ENCODE measurements around the gene DDX31. TPM values are rescaled to one million over a fixed set of nuclear protein-coding genes. Genes with fewer than 3 reads are reported as not detected.
A peak's percentile ranks its signal among the peaks of the same experiment; 100 is the strongest.
"Not testable (repeated sequence)": the region's sequence is repeated elsewhere in the genome, so short reads cannot be mapped to it uniquely, and the experiment has no call there.

Gene DDX31
- total RNA-seq, 2 donors from 2014 or later, result 13.9 to 16.7 TPM

- ATAC-seq (replicated peaks in 1 of 2), result no peak
- Mint-ChIP-seq H3K27ac (no peak overlapping the region), H3K9me3 (no peaks in the 10 kb centered on the region), H3K4me1 (ENCODE audit: low read depth) (no peaks in the 10 kb centered on the region), H3K27me3 (ENCODE audit: low read depth) (peaks cover 34% of the 10 kb centered on the region), H3K36me3 (ENCODE audit: insufficient read depth in 2 of 2) (no peaks in the 10 kb centered on the region), H3K4me3 (no peak overlapping the region)
- DNase-seq, result no peak
Observed at GRCh38 chr9:132571806-132572600, 97.8 kb downstream of the DDX31 start.

GRCh38 chr9:132568787-132569186, 101.0 kb downstream of the DDX31 start:
- H3K9me3 Mint-ChIP-seq; H3K4me1 Mint-ChIP-seq (ENCODE audit: low read depth); DNase-seq; H3K36me3 Mint-ChIP-seq (ENCODE audit: insufficient read depth in 2 of 2); H3K4me3 Mint-ChIP-seq; ATAC-seq (replicated peaks in 1 of 2); H3K27ac Mint-ChIP-seq: not testable (repeated sequence)
- H3K27me3 Mint-ChIP-seq (ENCODE audit: low read depth), result peaks cover 12% of the 10 kb centered on the region

GRCh38 chr9:132564526-132564925, 105.3 kb downstream of the DDX31 start:
- Mint-ChIP-seq H3K27ac (no peak overlapping the region), H3K4me3 (no peak overlapping the region), H3K9me3 (no peaks in the 10 kb centered on the region), H3K4me1 (ENCODE audit: low read depth) (no peaks in the 10 kb centered on the region), H3K27me3 (ENCODE audit: low read depth) (peaks cover 26% of the 10 kb centered on the region), H3K36me3 (ENCODE audit: insufficient read depth in 2 of 2) (peaks cover 0 to 2% of the 10 kb centered on the region in 2 donors)
- no peak for ATAC-seq (replicated peaks in 1 of 2)
- DNase-seq, result no peak

- peaks cover 0 to 2% of the 10 kb centered on the region in 2 donors for H3K36me3 Mint-ChIP-seq (ENCODE audit: insufficient read depth in 2 of 2)
- H3K27ac Mint-ChIP-seq, result no peak overlapping the region
- H3K27me3 Mint-ChIP-seq (ENCODE audit: low read depth), result peaks cover 35% of the 10 kb centered on the region
- ATAC-seq (replicated peaks in 1 of 2) (no peak), DNase-seq (no peak)
- peaks cover 0 to 2% of the 10 kb centered on the region in 2 donors for H3K9me3 Mint-ChIP-seq
- no peaks in the 10 kb centered on the region for H3K4me1 Mint-ChIP-seq (ENCODE audit: low read depth)
- H3K4me3 Mint-ChIP-seq, result no peak overlapping the region
Observed at GRCh38 chr9:132562306-132562573, 107.5 kb downstream of the DDX31 start.

GRCh38 chr9:132560616-132561202, 109.1 kb downstream of the DDX31 start:
- H3K27ac Mint-ChIP-seq, result no peak overlapping the region
- H3K4me1 Mint-ChIP-seq (ENCODE audit: low read depth), result no peaks in the 10 kb centered on the region
- peaks cover 0 to 2% of the 10 kb centered on the region in 2 donors for H3K9me3 Mint-ChIP-seq
- H3K36me3 Mint-ChIP-seq (ENCODE audit: insufficient read depth in 2 of 2), result peaks cover 0 to 2% of the 10 kb centered on the region in 2 donors
- H3K4me3 Mint-ChIP-seq, result no peak overlapping the region
- DNase-seq (no peak), ATAC-seq (replicated peaks in 1 of 2) (no peak)
- peaks cover 35% of the 10 kb centered on the region for H3K27me3 Mint-ChIP-seq (ENCODE audit: low read depth)

- Mint-ChIP-seq H3K36me3 (ENCODE audit: insufficient read depth in 2 of 2) (peaks cover 0 to 2% of the 10 kb centered on the region in 2 donors), H3K4me3 (no peak overlapping the region), H3K9me3 (peaks cover 0 to 2% of the 10 kb centered on the region in 2 donors), H3K4me1 (ENCODE audit: low read depth) (no peaks in the 10 kb centered on the region), H3K27ac (peak overlapping the region; percentile 33), H3K27me3 (ENCODE audit: low read depth) (peaks cover 35% of the 10 kb centered on the region)
- no peak for DNase-seq
- no peak for ATAC-seq (replicated peaks in 1 of 2)
Observed at GRCh38 chr9:132559711-132560110, 110.1 kb downstream of the DDX31 start.

GRCh38 chr9:132557159-132557558, 112.6 kb downstream of the DDX31 start:
- no peak for ATAC-seq (replicated peaks in 1 of 2)
- no peak overlapping the region for H3K27ac Mint-ChIP-seq
- H3K27me3 Mint-ChIP-seq (ENCODE audit: low read depth), result peaks cover 26% of the 10 kb centered on the region
- no peak for DNase-seq
- no peak overlapping the region for H3K4me3 Mint-ChIP-seq
- no peaks in the 10 kb centered on the region for H3K4me1 Mint-ChIP-seq (ENCODE audit: low read depth)
- H3K9me3 Mint-ChIP-seq, result peaks cover 0 to 2% of the 10 kb centered on the region in 2 donors
- H3K36me3 Mint-ChIP-seq (ENCODE audit: insufficient read depth in 2 of 2), result peaks cover 0 to 2% of the 10 kb centered on the region in 2 donors

- H3K9me3 Mint-ChIP-seq, result peaks cover 0 to 2% of the 10 kb centered on the region in 2 donors
- ATAC-seq (replicated peaks in 1 of 2), result no peak
- H3K36me3 Mint-ChIP-seq (ENCODE audit: insufficient read depth in 2 of 2), result peaks cover 0 to 2% of the 10 kb centered on the region in 2 donors
- no peak for DNase-seq
- no peaks in the 10 kb centered on the region for H3K4me1 Mint-ChIP-seq (ENCODE audit: low read depth)
- H3K27me3 Mint-ChIP-seq (ENCODE audit: low read depth), result peaks cover 26% of the 10 kb centered on the region
- no peak overlapping the region for H3K27ac Mint-ChIP-seq
- no peak overlapping the region for H3K4me3 Mint-ChIP-seq
Observed at GRCh38 chr9:132556714-132557113, 113.1 kb downstream of the DDX31 start.

- Mint-ChIP-seq H3K36me3 (ENCODE audit: insufficient read depth in 2 of 2) (peaks cover 0 to 2% of the 10 kb centered on the region in 2 donors), H3K9me3 (peaks cover 0 to 2% of the 10 kb centered on the region in 2 donors), H3K27ac (no peak overlapping the region), H3K27me3 (ENCODE audit: low read depth) (peaks cover 26% of the 10 kb centered on the region), H3K4me1 (ENCODE audit: low read depth) (no peaks in the 10 kb centered on the region), H3K4me3 (no peak overlapping the region)
- no peak for ATAC-seq (replicated peaks in 1 of 2)
- no peak for DNase-seq
Observed at GRCh38 chr9:132556235-132556634, 113.5 kb downstream of the DDX31 start.

- Mint-ChIP-seq H3K4me3 (no peak overlapping the region), H3K36me3 (ENCODE audit: insufficient read depth in 2 of 2) (peaks cover 0 to 2% of the 10 kb centered on the region in 2 donors), H3K4me1 (ENCODE audit: low read depth) (no peaks in the 10 kb centered on the region), H3K9me3 (peaks cover 0 to 2% of the 10 kb centered on the region in 2 donors), H3K27ac (no peak overlapping the region), H3K27me3 (ENCODE audit: low read depth) (peaks cover 18% of the 10 kb centered on the region)
- ATAC-seq (replicated peaks in 1 of 2) (no peak), DNase-seq (no peak)
Observed at GRCh38 chr9:132555528-132555927, 114.3 kb downstream of the DDX31 start.

- Mint-ChIP-seq H3K27ac (no peak overlapping the region), H3K27me3 (ENCODE audit: low read depth) (peaks cover 11% of the 10 kb centered on the region), H3K9me3 (peaks cover 0 to 2% of the 10 kb centered on the region in 2 donors), H3K4me3 (no peak overlapping the region), H3K4me1 (ENCODE audit: low read depth) (no peaks in the 10 kb centered on the region), H3K36me3 (ENCODE audit: insufficient read depth in 2 of 2) (peaks cover 0 to 2% of the 10 kb centered on the region in 2 donors)
- DNase-seq, result no peak
- ATAC-seq (replicated peaks in 1 of 2), result no peak
Observed at GRCh38 chr9:132554755-132555154, 115.0 kb downstream of the DDX31 start.

- Mint-ChIP-seq H3K4me3 (no peak overlapping the region), H3K4me1 (ENCODE audit: low read depth) (no peaks in the 10 kb centered on the region), H3K9me3 (no peaks in the 10 kb centered on the region), H3K27me3 (ENCODE audit: low read depth) (peaks cover 6% of the 10 kb centered on the region), H3K27ac (no peak overlapping the region), H3K36me3 (ENCODE audit: insufficient read depth in 2 of 2) (no peaks in the 10 kb centered on the region)
- DNase-seq (no peak), ATAC-seq (replicated peaks in 1 of 2) (no peak)
Observed at GRCh38 chr9:132552041-132552440, 117.7 kb downstream of the DDX31 start.

- Mint-ChIP-seq H3K4me3 (no peak overlapping the region), H3K9me3 (no peaks in the 10 kb centered on the region), H3K27ac (no peak overlapping the region), H3K27me3 (ENCODE audit: low read depth) (peaks cover 6% of the 10 kb centered on the region), H3K36me3 (ENCODE audit: insufficient read depth in 2 of 2) (no peaks in the 10 kb centered on the region), H3K4me1 (ENCODE audit: low read depth) (no peaks in the 10 kb centered on the region)
- ATAC-seq (replicated peaks in 1 of 2) (no peak), DNase-seq (no peak)
Observed at GRCh38 chr9:132551556-132551955, 118.2 kb downstream of the DDX31 start.

All from activated T-cell treated with anti-CD3 and anti-CD28 coated beads, Interleukin-2, amount 50 U/mL, for 72 hours (primary cell).